Left ventricle myocardium inferior (tissue), 1 donor: ENCODE data around the gene EEF1AKMT2. TPM values are rescaled to one million over a fixed set of nuclear protein-coding genes. Genes with fewer than 3 reads are reported as not detected.
"Not testable (repeated sequence)": the region's sequence is repeated elsewhere in the genome, so short reads cannot be mapped to it uniquely, and the experiment has no call there.

Experiments
- DNase-seq: peaks from one replicate; pipeline ENCODE4 v3.0.0-alpha.2; 2020
- H3K27ac ChIP-seq: fragments of 200-600 bp; replicated peaks from 2 replicates; pipeline ENCODE4 v1.8.0; 2021
- H3K27me3 ChIP-seq: fragments of 200-600 bp; 2 replicates; pipeline ENCODE4 v1.8.0; 2021; ENCODE audit warnings: low read depth
- H3K36me3 ChIP-seq: fragments of 200-600 bp; 2 replicates; pipeline ENCODE4 v1.8.0; 2021
- H3K4me1 ChIP-seq: fragments of 200-600 bp; 2 replicates; pipeline ENCODE4 v1.8.0; 2021
- H3K4me3 ChIP-seq: fragments of 200-600 bp; 2 replicates; pipeline ENCODE4 v1.8.0; 2021; ENCODE audit warnings: mild to moderate bottlenecking, moderate library complexity
- H3K9me3 ChIP-seq: fragments of 200-600 bp; replicated peaks from 2 replicates; pipeline ENCODE4 v1.8.0; 2021
- CTCF ChIP-seq: fragments of 200-600 bp; IDR thresholded peaks from 2 replicates; pipeline ENCODE4 v1.8.0; 2021; ENCODE audit warnings: antibody characterized with exemption, mild to moderate bottlenecking, borderline replicate concordance
- intact Hi-C: fragments of 100-400 bp; cut with micrococcal nuclease; formaldehyde crosslinking; loops from one replicate; pipeline ENCODE4 v1.11.0; 2022
- total RNA-seq: library from RNA; stranded (reverse); fragmentation: NEBNext Ultra II Directional; extraction: Animal tissue kit (Norgen Biotek cat#: 25700); gene quantifications from one replicate; pipeline ENCODE4 v1.2.1, GENCODE V29; 2021
- donor health status: DM: no; HTN: yes; CAD: no; lungs with severe emphysema.

EEF1AKMT2 gene
- total RNA-seq, 1 donor from 2014 or later: 13.8 TPM

DNA sequence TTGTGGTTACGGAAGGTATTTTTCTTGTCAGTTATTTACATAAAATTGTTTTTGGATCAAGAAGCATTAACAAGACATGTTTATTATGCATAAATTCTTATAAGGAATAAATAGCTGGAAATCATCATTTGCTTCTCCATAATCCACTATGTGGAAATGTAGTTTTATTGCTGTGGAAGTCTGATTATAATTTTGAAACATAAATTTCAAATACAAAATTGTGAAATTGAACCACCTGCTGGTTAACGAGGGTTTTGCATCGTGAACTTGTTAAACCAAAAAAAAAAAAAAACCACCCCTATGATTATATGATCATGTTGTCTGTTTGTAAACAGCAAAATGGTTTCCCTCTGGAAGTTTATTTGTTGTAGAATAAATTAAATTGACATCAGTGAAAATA, 35.8 kb upstream of the EEF1AKMT2 start:
- TF ChIP-seq CTCF: peak; percentile 67
- no peaks in the 10 kb centered on the region for H3K27me3 ChIP-seq
- H3K4me3 ChIP-seq: no peak overlapping the region
- intact Hi-C loops: loop anchor here (10.0 kb wide), 1 partner anchor 293 kb away; no protein-coding TSS in a partner anchor
- no peaks in the 10 kb centered on the region for H3K9me3 ChIP-seq
- peaks cover 56% of the 10 kb centered on the region for H3K36me3 ChIP-seq
- DNase-seq: no peak
- H3K27ac ChIP-seq: no peak overlapping the region
- H3K4me1 ChIP-seq: no peaks in the 10 kb centered on the region

DNA sequence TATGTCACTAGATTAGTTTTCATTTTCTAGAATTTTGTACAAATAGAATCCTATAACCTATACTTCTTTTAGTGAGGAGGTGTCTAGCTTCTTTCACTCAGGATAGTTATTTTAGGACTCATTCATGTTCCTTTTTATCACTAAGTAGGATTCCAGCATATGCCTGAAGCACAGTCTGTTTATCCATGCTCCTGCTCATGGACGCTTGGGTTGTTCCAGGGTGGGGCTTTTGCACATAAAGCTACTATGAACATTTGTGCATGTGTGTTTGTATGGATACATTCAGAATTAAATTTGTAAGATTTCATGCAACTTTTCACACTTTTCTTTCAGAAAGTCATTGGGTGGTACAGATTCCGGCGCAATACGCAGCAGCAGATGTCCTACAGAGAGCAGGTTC, 34.6 kb upstream of the EEF1AKMT2 start:
- no peaks in the 10 kb centered on the region for H3K27me3 ChIP-seq
- H3K4me3 ChIP-seq: no peak overlapping the region
- H3K36me3 ChIP-seq: peaks cover 51% of the 10 kb centered on the region
- H3K4me1 ChIP-seq: no peaks in the 10 kb centered on the region
- no peak for TF ChIP-seq CTCF
- no peaks in the 10 kb centered on the region for H3K9me3 ChIP-seq
- H3K27ac ChIP-seq: no peak overlapping the region
- no peak for DNase-seq
- intact Hi-C loops: loop anchor here (10.0 kb wide), 1 partner anchor 291 kb away; no protein-coding TSS in a partner anchor

DNA sequence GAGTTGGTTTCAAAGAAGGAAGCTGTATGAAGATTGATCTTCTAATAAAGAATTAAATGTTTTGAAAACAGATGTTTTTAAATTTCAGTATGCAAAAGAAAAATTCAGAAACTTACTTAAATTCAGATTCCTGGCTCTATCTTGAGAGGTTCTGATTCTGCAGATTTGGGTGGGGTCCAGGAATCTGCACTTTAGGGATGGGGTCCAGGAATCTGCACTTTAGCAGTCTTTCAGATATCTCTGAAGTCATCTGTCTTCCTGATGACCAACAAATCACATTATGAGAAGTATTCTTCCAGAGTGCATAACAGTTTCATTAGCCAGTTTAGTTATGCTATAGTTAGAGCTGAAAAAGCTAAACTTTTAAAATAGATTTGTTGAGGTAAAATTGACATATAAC, 34.0 kb upstream of the EEF1AKMT2 start:
- H3K4me3 ChIP-seq: no peak overlapping the region
- no peak for TF ChIP-seq CTCF
- intact Hi-C loops: loop anchor here (10.0 kb wide), 1 partner anchor 291 kb away; no protein-coding TSS in a partner anchor
- no peak for DNase-seq
- no peaks in the 10 kb centered on the region for H3K27me3 ChIP-seq
- H3K27ac ChIP-seq: no peak overlapping the region
- H3K9me3 ChIP-seq: no peaks in the 10 kb centered on the region
- H3K36me3 ChIP-seq: peaks cover 51% of the 10 kb centered on the region
- H3K4me1 ChIP-seq: no peaks in the 10 kb centered on the region

GRCh38 chr10:124824932-124825331, 33.2 kb upstream of the EEF1AKMT2 start:
- intact Hi-C loops: loop anchor here (10.0 kb wide), 1 partner anchor 290 kb away; no protein-coding TSS in a partner anchor
- not testable (repeated sequence) for H3K4me1 ChIP-seq, H3K9me3 ChIP-seq, H3K4me3 ChIP-seq, DNase-seq, H3K27ac ChIP-seq, H3K27me3 ChIP-seq
- peaks cover 51% of the 10 kb centered on the region for H3K36me3 ChIP-seq

DNA sequence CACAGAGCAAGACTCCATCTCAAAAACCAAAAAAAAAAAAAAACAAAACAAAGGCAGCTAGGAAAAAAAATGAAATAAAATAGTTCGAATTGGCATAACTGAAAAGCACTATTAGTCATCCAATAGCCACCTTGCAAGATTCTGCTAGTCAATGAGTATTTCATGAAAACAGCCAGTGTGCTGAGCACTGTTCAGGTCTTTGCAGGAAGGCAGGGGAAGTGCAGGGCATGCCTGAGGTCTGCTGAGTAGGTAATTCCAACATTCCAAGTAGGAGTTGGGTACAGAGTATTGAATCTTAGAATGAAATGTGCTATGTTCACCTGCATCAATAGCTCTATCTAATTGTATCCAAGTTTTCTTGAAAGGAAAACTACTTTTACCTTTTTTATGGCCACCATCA, 32.8 kb upstream of the EEF1AKMT2 start:
- H3K9me3 ChIP-seq: no peaks in the 10 kb centered on the region
- H3K4me1 ChIP-seq: no peaks in the 10 kb centered on the region
- no peak for DNase-seq
- no peaks in the 10 kb centered on the region for H3K27me3 ChIP-seq
- intact Hi-C loops: loop anchor here (10.0 kb wide), 1 partner anchor 290 kb away; no protein-coding TSS in a partner anchor
- TF ChIP-seq CTCF: no peak
- H3K27ac ChIP-seq: no peak overlapping the region
- no peak overlapping the region for H3K4me3 ChIP-seq
- H3K36me3 ChIP-seq: peaks cover 51% of the 10 kb centered on the region

DNA sequence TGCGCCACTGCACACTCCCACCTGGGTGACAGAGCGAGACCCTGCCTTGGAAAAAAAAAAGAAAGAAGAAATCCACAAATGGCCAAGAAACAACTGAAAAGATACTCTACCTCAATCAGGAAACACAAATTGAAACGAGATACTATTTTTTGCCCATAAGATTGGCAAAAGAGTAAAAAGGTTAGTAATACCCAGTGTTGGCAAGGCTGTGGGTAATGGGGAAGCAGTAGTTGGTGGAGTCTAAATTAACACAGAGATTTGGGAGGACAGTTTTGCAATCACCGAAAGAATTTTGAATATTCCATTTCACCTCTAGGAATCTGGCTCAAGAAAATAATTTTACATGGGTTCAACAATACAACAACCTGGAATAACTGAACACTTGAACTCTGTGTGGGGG, 29.8 kb upstream of the EEF1AKMT2 start:
- TF ChIP-seq CTCF: no peak
- DNase-seq: no peak
- Histone ChIP-seq H3K4me1 (no peaks in the 10 kb centered on the region), H3K9me3 (no peaks in the 10 kb centered on the region), H3K36me3 (peaks cover 45% of the 10 kb centered on the region), H3K27me3 (no peaks in the 10 kb centered on the region), H3K27ac (no peak overlapping the region), H3K4me3 (no peak overlapping the region)
- intact Hi-C loops: loop anchor here (10.0 kb wide), 1 partner anchor 287 kb away; no protein-coding TSS in a partner anchor
